HepG2 (cell line): ENCODE results near the gene GLB1L3. TPM values are rescaled to one million over a fixed set of nuclear protein-coding genes. Genes with fewer than 3 reads are reported as not detected.
"Not testable (repeated sequence)": the region's sequence is repeated elsewhere in the genome, so short reads cannot be mapped to it uniquely, and the experiment has no call there.

Experiments
- ATAC-seq: fragments of 200-7000 bp; cut with Tn5 transposase; 3 replicates; pipeline ENCODE4 v1.9.1; 2020; ENCODE audit warnings: mild to moderate bottlenecking, moderate library complexity
- BruUV-seq: library from RNA; stranded (reverse); fragments of 400-500 nt; replicated peaks from 2 replicates; lab custom pipeline; 2021; lab: Mats Ljungman, UMichigan
- CTCF ChIA-PET: fragments of 300-600 bp; formaldehyde crosslinking; extraction: SDS; loops from one replicate; lab custom pipeline; 2021; ENCODE audit warnings: low total read pairs, inconsistent platforms, low intra/inter-chr PET ratio; lab: Yijun Ruan, JAX
- POLR2A ChIA-PET: fragments of 350-600 bp; sonication (Branson Sonifier 250); formaldehyde crosslinking; loops from one replicate; lab custom pipeline; 2020; ENCODE audit warnings: antibody characterized with exemption, inconsistent platforms; lab: Yijun Ruan, JAX
- DNase-seq: peaks from one replicate; pipeline ENCODE4 v3.0.0-alpha.2; 2015; ENCODE audit warnings: low spot score
- FAIRE-seq: peaks from 3 replicates; lab custom pipeline; 2011; peaks lifted over from hg19 to GRCh38; lab: Jason Lieb, UNC
- H2AFZ ChIP-seq: one replicate; pipeline ENCODE4 v1.6.1; 2011; ENCODE audit warnings: low read length, inconsistent platforms
- H3K27ac ChIP-seq: fragments of 300-600 bp; 3 replicates; pipeline ENCODE4 v1.8.0; 2011; ENCODE audit warnings: mixed run types, mild to moderate bottlenecking, mixed read lengths, low read length, inconsistent platforms; ENCODE audit not compliant: insufficient read depth; ENCODE audit errors: extremely low read length
- H3K27me3 ChIP-seq, 2 experiments: fragments of 200-600 bp in 1 of 2; 2 replicates in 1 of 2; 3 replicates in 1 of 2; pipeline versions ENCODE4 v1.6.0 to v1.8.0; 2011; ENCODE audit warnings: low read length in 2 of 2, mild to moderate bottlenecking in 2 of 2, moderate library complexity in 2 of 2, inconsistent platforms in 1 of 2; ENCODE audit not compliant: insufficient read depth in 2 of 2, control insufficient read depth in 1 of 2
- H3K36me3 ChIP-seq, 2 experiments: fragments of 200-600 bp in 1 of 2; replicated peaks in 1 of 2; 2 replicates in 1 of 2; 3 replicates in 1 of 2; pipeline versions ENCODE4 v1.5.1 to v1.8.0; 2011; ENCODE audit warnings: low read length in 2 of 2, inconsistent platforms in 1 of 2; ENCODE audit not compliant: insufficient read depth in 2 of 2, control insufficient read depth in 1 of 2
- H3K4me1 ChIP-seq: 2 replicates; pipeline ENCODE4 v1.5.1; 2012; ENCODE audit warnings: low read length, inconsistent platforms; ENCODE audit not compliant: insufficient read depth
- H3K4me2 ChIP-seq: 2 replicates; pipeline ENCODE4 v1.6.0; 2011; ENCODE audit warnings: low read depth, low read length, inconsistent platforms
- H3K4me3 ChIP-seq, 3 experiments: fragments of 200-600 bp in 1 of 3; sonication (generic), shearing (Covaris generic) in 1 of 3; replicated peaks in 1 of 3; 2 replicates each; pipeline ENCODE4 v1.5.1; 2011 to 2016; ENCODE audit warnings: low read length in 3 of 3, inconsistent platforms in 2 of 3, low read depth in 2 of 3, mild to moderate bottlenecking in 2 of 3, control low read depth in 1 of 3, mixed read lengths in 1 of 3; ENCODE audit not compliant: insufficient read depth in 1 of 3
- H3K79me2 ChIP-seq: one replicate; pipeline ENCODE4 v1.6.1; 2011; ENCODE audit warnings: low read length, inconsistent platforms; ENCODE audit not compliant: insufficient read depth
- H3K9ac ChIP-seq: 2 replicates; pipeline ENCODE4 v1.6.0; 2011; ENCODE audit warnings: mild to moderate bottlenecking, low read depth, low read length, inconsistent platforms; ENCODE audit not compliant: insufficient read depth
- H3K9me3 ChIP-seq: 2 replicates; pipeline ENCODE4 v1.5.1; 2012; ENCODE audit warnings: mild to moderate bottlenecking, low read length
- H4K20me1 ChIP-seq: 2 replicates; pipeline ENCODE4 v1.6.0; 2011; ENCODE audit warnings: inconsistent platforms, mild to moderate bottlenecking, low read length, moderate library complexity; ENCODE audit not compliant: insufficient read depth
- HDAC1 ChIP-seq: sonication (generic); formaldehyde crosslinking; IDR thresholded peaks from 2 replicates; pipeline ENCODE4 v1.5.1; 2020; ENCODE audit warnings: mild to moderate bottlenecking, missing genetic modification reagents
- RNF2 ChIP-seq: fragments of 450-650 bp; conservative IDR thresholded peaks from 2 replicates; pipeline ENCODE4 v1.6.1; 2016; ENCODE audit warnings: low read depth
- ZNF550 ChIP-seq: sonication (generic); formaldehyde crosslinking; IDR thresholded peaks from 2 replicates; pipeline ENCODE4 v1.4.0; 2020; ENCODE audit warnings: mild to moderate bottlenecking, missing genetic modification reagents, borderline replicate concordance
- WGBS: methylation state at CpG from one replicate; pipeline ENCODE4 v1.1.6; 2017; ENCODE audit warnings: low lambda C conversion rate; 5-methylcytosine and 5-hydroxymethylcytosine counted together
- in situ Hi-C: cut with HindIII; loops from 2 replicates; pipeline ENCODE4 v1.10.0; 2017; ENCODE audit warnings: low pct_unique_long_range_greater_than_20kb; ENCODE audit not compliant: extremely low pct_ligation_motif_present
- intact Hi-C: fragments of 100-400 bp; cut with micrococcal nuclease; formaldehyde crosslinking; loops from one replicate; pipeline ENCODE4 v1.10.0; 2022; ENCODE audit not compliant: unreplicated experiment
- polyA plus RNA-seq, 8 experiments: library from polyadenylated mRNA; depleted of rRNA in 3 of 8; stranded (reverse) in 7 of 8; unstranded in 1 of 8; fragments of >200 nt; fragmentation: Illumina TruSeq in 4 of 8; extraction: Trizol in 4 of 8; gene quantifications; 2 replicates each; pipeline versions ENCODE4 v1.2.1 to v1.2.3, GENCODE V29; 2011 to 2016; ENCODE audit warnings: low read depth in 4 of 8, missing spikeins in 1 of 8, mixed read lengths in 1 of 8; ENCODE audit not compliant: insufficient read depth in 1 of 8
- total RNA-seq, 5 experiments: library from RNA; depleted of rRNA; stranded (reverse); fragments of >200 nt; fragmentation: Illumina TruSeq; extraction: Trizol; gene quantifications; 2 replicates each; pipeline ENCODE4 v1.2.3, GENCODE V29; 2016; ENCODE audit warnings: low read depth in 1 of 5
- TF ChIP-seq, protein P1 (sequence below): fragments of 450-650 bp; IDR thresholded peaks from 2 replicates; pipeline ENCODE4 v1.6.1; 2016
- TF ChIP-seq, protein P2 (sequence below), 2 experiments: sonication (generic) in 1 of 2; formaldehyde crosslinking in 1 of 2; IDR thresholded peaks; 2 replicates each; pipeline versions ENCODE4 v1.6.1 to v1.9.0; 2014 to 2022; ENCODE audit warnings: antibody characterized with exemption in 1 of 2, borderline replicate concordance in 1 of 2, inconsistent platforms in 1 of 2, low read depth in 1 of 2, missing genetic modification reagents in 1 of 2
- TF ChIP-seq, protein P3 (sequence below): sonication (generic); formaldehyde crosslinking; IDR thresholded peaks from 2 replicates; pipeline ENCODE4 v1.4.0; 2020; ENCODE audit warnings: missing genetic modification reagents, borderline replicate concordance

GLB1L3 gene
- total and polyA plus RNA-seq, 2 of the 13 experiments (the other 11 are each of a cell fraction or from before 2014, with no cell fraction given): not detected

DNA sequence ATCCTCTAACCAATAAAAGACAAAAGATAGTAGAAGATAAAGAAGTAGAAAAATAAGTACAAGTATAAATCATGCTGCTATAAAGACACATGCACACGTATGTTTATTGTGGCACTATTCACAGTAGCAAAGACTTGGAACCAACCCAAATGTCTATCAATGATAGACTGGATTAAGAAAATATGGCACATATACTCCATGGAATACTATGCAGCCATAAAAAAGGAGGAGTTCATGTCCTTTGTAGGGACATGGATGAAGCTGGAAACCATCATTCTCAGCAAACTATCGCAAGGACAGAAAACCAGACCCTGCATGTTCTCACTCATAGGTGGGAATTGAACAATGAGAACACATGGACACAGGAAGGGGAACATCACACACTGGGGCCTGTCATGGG lies 45.2 kb downstream of the GLB1L3 start:
- H3K4me2 ChIP-seq, H3K9me3 ChIP-seq, intact Hi-C loops, CTCF ChIA-PET, BruUV-seq, H3K4me1 ChIP-seq, H3K79me2 ChIP-seq, ATAC-seq, FAIRE-seq, H3K27me3 ChIP-seq, DNase-seq, in situ Hi-C loops, POLR2A ChIA-PET, H3K9ac ChIP-seq, H3K36me3 ChIP-seq, H4K20me1 ChIP-seq, H3K27ac ChIP-seq, H3K4me3 ChIP-seq, H2AFZ ChIP-seq: not testable (repeated sequence)
- 66% methylated on average over 2 of the region's 2 CpGs for WGBS

DNA sequence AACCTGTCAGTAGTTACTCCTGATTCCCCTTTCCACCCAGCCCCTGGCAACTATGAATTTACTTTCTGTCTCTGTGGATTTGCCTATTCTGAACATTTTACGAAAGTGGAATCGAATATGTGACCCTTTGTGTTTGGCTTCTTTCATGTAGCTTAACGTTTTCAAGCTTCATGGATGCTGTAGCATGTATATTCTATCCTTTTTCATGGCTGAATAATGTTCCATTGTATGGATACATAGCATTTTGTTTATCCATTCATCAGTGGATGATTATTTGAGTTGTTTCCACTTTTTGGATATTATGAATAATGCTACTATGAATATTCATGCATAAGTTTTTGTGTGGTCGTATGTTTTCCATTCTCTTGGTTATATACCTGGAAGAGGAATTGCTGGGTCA lies 46.4 kb downstream of the GLB1L3 start:
- DNase-seq: no peak
- Histone ChIP-seq H3K4me3 (no peak overlapping the region), H3K27ac (no peak overlapping the region), H3K9me3 (no peaks in the 10 kb centered on the region; the same call in 1 of the 2 replicates), H4K20me1 (no peaks in the 10 kb centered on the region), H3K9ac (no peak overlapping the region), H3K79me2 (no peaks in the 10 kb centered on the region), H3K27me3 (peaks cover 0 to 5% of the 10 kb centered on the region in 2 experiments; a peak in 2 of 5 replicates), H3K4me2 (no peak overlapping the region), H3K4me1 (no peaks in the 10 kb centered on the region), H2AFZ (no peak overlapping the region), H3K36me3 (no peaks in the 10 kb centered on the region)
- CTCF ChIA-PET: no interaction called here
- 12% methylated on average over 4 of the region's 4 CpGs for WGBS
- POLR2A ChIA-PET: no interaction called here
- in situ Hi-C loops: no loop called here
- no peak for FAIRE-seq
- no TSS peak for BruUV-seq
- ATAC-seq: no peak
- intact Hi-C loops: no loop called here
- no peak for TF ChIP-seq ZNF550
- TF ChIP-seq, protein P1, sequence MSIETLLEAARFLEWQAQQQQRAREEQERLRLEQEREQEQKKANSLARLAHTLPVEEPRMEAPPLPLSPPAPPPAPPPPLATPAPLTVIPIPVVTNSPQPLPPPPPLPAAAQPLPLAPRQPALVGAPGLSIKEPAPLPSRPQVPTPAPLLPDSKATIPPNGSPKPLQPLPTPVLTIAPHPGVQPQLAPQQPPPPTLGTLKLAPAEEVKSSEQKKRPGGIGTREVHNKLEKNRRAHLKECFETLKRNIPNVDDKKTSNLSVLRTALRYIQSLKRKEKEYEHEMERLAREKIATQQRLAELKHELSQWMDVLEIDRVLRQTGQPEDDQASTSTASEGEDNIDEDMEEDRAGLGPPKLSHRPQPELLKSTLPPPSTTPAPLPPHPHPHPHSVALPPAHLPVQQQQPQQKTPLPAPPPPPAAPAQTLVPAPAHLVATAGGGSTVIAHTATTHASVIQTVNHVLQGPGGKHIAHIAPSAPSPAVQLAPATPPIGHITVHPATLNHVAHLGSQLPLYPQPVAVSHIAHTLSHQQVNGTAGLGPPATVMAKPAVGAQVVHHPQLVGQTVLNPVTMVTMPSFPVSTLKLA: no peak
- TF ChIP-seq, protein P2, sequence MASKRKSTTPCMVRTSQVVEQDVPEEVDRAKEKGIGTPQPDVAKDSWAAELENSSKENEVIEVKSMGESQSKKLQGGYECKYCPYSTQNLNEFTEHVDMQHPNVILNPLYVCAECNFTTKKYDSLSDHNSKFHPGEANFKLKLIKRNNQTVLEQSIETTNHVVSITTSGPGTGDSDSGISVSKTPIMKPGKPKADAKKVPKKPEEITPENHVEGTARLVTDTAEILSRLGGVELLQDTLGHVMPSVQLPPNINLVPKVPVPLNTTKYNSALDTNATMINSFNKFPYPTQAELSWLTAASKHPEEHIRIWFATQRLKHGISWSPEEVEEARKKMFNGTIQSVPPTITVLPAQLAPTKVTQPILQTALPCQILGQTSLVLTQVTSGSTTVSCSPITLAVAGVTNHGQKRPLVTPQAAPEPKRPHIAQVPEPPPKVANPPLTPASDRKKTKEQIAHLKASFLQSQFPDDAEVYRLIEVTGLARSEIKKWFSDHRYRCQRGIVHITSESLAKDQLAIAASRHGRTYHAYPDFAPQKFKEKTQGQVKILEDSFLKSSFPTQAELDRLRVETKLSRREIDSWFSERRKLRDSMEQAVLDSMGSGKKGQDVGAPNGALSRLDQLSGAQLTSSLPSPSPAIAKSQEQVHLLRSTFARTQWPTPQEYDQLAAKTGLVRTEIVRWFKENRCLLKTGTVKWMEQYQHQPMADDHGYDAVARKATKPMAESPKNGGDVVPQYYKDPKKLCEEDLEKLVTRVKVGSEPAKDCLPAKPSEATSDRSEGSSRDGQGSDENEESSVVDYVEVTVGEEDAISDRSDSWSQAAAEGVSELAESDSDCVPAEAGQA (IDR thresholded peaks at IDR 0.05; ENCODE audit: low read depth): no peak
- TF ChIP-seq, protein P2 (CRISPR knock-in tag; IDR thresholded peaks at IDR 0.05; ENCODE audit: borderline replicate concordance): no peak
- TF ChIP-seq HDAC1 (CRISPR knock-in tag): no peak
- no peak for TF ChIP-seq RNF2
- TF ChIP-seq, protein P3, sequence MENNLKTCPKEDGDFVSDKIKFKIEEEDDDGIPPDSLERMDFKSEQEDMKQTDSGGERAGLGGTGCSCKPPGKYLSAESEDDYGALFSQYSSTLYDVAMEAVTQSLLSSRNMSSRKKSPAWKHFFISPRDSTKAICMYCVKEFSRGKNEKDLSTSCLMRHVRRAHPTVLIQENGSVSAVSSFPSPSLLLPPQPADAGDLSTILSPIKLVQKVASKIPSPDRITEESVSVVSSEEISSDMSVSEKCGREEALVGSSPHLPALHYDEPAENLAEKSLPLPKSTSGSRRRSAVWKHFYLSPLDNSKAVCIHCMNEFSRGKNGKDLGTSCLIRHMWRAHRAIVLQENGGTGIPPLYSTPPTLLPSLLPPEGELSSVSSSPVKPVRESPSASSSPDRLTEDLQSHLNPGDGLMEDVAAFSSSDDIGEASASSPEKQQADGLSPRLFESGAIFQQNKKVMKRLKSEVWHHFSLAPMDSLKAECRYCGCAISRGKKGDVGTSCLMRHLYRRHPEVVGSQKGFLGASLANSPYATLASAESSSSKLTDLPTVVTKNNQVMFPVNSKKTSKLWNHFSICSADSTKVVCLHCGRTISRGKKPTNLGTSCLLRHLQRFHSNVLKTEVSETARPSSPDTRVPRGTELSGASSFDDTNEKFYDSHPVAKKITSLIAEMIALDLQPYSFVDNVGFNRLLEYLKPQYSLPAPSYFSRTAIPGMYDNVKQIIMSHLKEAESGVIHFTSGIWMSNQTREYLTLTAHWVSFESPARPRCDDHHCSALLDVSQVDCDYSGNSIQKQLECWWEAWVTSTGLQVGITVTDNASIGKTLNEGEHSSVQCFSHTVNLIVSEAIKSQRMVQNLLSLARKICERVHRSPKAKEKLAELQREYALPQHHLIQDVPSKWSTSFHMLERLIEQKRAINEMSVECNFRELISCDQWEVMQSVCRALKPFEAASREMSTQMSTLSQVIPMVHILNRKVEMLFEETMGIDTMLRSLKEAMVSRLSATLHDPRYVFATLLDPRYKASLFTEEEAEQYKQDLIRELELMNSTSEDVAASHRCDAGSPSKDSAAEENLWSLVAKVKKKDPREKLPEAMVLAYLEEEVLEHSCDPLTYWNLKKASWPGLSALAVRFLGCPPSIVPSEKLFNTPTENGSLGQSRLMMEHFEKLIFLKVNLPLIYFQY: no peak
